K562 (cell line): ENCODE measurements around the gene ALK. TPM values are rescaled to one million over a fixed set of nuclear protein-coding genes. Genes with fewer than 3 reads are reported as not detected.

ENCODE experiments used
- ATAC-seq: fragments of 200-7000 bp; cut with Tn5 transposase; 3 replicates; pipeline ENCODE4 v1.9.1; 2020; ENCODE audit warnings: moderate library complexity
- BruUV-seq: library from RNA; stranded (reverse); fragments of 400-500 nt; replicated peaks from 2 replicates; lab custom pipeline; 2021; lab: Mats Ljungman, UMichigan
- CTCF ChIA-PET: fragments of 300-600 bp; formaldehyde crosslinking; extraction: SDS; loops from one replicate; lab custom pipeline; 2021; ENCODE audit warnings: low intra/inter-chr PET ratio; lab: Yijun Ruan, JAX
- POLR2A ChIA-PET: fragments of 300-600, 350-650 bp; sonication (Branson Sonifier 250); formaldehyde crosslinking; extraction: SDS; loops from one replicate; lab custom pipeline; 2021; ENCODE audit warnings: antibody characterized with exemption, inconsistent platforms; lab: Yijun Ruan, JAX
- DNase-seq, 4 experiments: peaks; one replicate each; pipeline versions ENCODE4 v3.0.0 to v3.0.0-alpha.2; 2011 to 2018; ENCODE audit warnings: low spot score in 3 of 4, mixed read lengths in 3 of 4; ENCODE audit errors: extremely low read depth in 1 of 4
- FAIRE-seq: peaks from 2 replicates; lab custom pipeline; 2011; peaks lifted over from hg19 to GRCh38; lab: Jason Lieb, UNC
- H2AFZ ChIP-seq: 2 replicates; pipeline ENCODE4 v1.6.0; 2011; ENCODE audit warnings: low read depth, low read length, control low read depth, inconsistent platforms
- H3K27ac ChIP-seq: fragments of 200-600 bp; 3 replicates; pipeline ENCODE4 v1.8.0; 2011; ENCODE audit warnings: low read depth, mild to moderate bottlenecking, control low read depth, inconsistent platforms, low read length, moderate library complexity, mixed read lengths; ENCODE audit errors: extremely low read depth
- H3K27me3 ChIP-seq, 2 experiments: fragments of 300-600 bp in 1 of 2; 2 replicates in 1 of 2; 3 replicates in 1 of 2; pipeline versions ENCODE4 v1.6.0 to v1.8.0; 2011; ENCODE audit warnings: inconsistent platforms in 2 of 2, low read length in 2 of 2, mild to moderate bottlenecking in 1 of 2, mixed read lengths in 1 of 2, moderate library complexity in 1 of 2; ENCODE audit not compliant: control insufficient read depth in 2 of 2, insufficient read depth in 2 of 2
- H3K36me3 ChIP-seq: fragments of 300-600 bp; 3 replicates; pipeline ENCODE4 v1.8.0; 2011; ENCODE audit warnings: mild to moderate bottlenecking, low read length, inconsistent platforms; ENCODE audit not compliant: control insufficient read depth, insufficient read depth
- H3K4me1 ChIP-seq, 2 experiments: fragments of 200-600 bp in 1 of 2; replicated peaks in 1 of 2; 2 replicates in 1 of 2; 3 replicates in 1 of 2; pipeline versions ENCODE4 v1.5.1 to v1.8.0; 2011; ENCODE audit warnings: inconsistent platforms in 2 of 2, low read length in 2 of 2, mild to moderate bottlenecking in 1 of 2, mixed read lengths in 1 of 2, moderate library complexity in 1 of 2; ENCODE audit not compliant: control insufficient read depth in 2 of 2, insufficient read depth in 2 of 2
- H3K4me2 ChIP-seq: 2 replicates; pipeline ENCODE4 v1.6.1; 2011; ENCODE audit warnings: low read length, control low read depth, inconsistent platforms, mixed read lengths; ENCODE audit not compliant: insufficient read depth
- H3K4me3 ChIP-seq: fragments of 200-600 bp; sonication (generic), shearing (Covaris generic); 2 replicates; pipeline ENCODE4 v1.5.1; 2016; ENCODE audit warnings: control low read depth, inconsistent platforms
- H3K79me2 ChIP-seq: fragments of 200-600 bp; 3 replicates; pipeline ENCODE4 v1.8.0; 2011; ENCODE audit warnings: low read length, inconsistent platforms; ENCODE audit not compliant: control insufficient read depth, insufficient read depth
- H3K9ac ChIP-seq, 2 experiments: 2 replicates each; pipeline versions ENCODE4 v1.6.0 to v1.6.1; 2011; ENCODE audit warnings: low read depth in 2 of 2, low read length in 2 of 2, control low read depth in 1 of 2, inconsistent platforms in 1 of 2, mild to moderate bottlenecking in 1 of 2, mixed read lengths in 1 of 2; ENCODE audit not compliant: insufficient read depth in 1 of 2
- H3K9me1 ChIP-seq: one replicate; pipeline ENCODE4 v1.6.0; 2011; ENCODE audit warnings: inconsistent platforms, mild to moderate bottlenecking, low read length, moderate library complexity; ENCODE audit not compliant: control insufficient read depth, insufficient read depth
- H3K9me3 ChIP-seq: replicated peaks from 2 replicates; pipeline ENCODE4 v1.5.1; 2011; ENCODE audit warnings: low read depth, low read length, inconsistent platforms; ENCODE audit not compliant: control insufficient read depth, insufficient read depth
- H4K20me1 ChIP-seq: replicated peaks from 2 replicates; pipeline ENCODE4 v1.6.1; 2011; ENCODE audit warnings: low read length, inconsistent platforms, mixed read lengths; ENCODE audit not compliant: control insufficient read depth, insufficient read depth
- FOXP1 ChIP-seq: sonication (generic); formaldehyde crosslinking; IDR thresholded peaks from 2 replicates; pipeline ENCODE4 v1.8.0; 2022; ENCODE audit warnings: mild to moderate bottlenecking, missing genetic modification reagents
- HNRNPLL ChIP-seq: fragments of 200-400 bp; formaldehyde crosslinking; IDR thresholded peaks from 2 replicates; pipeline ENCODE4 v1.6.1; 2017; ENCODE audit warnings: low read length, low read depth, mild to moderate bottlenecking; ENCODE audit not compliant: poor library complexity, severe bottlenecking
- MCM5 ChIP-seq: fragments of 450-650 bp; IDR thresholded peaks from 2 replicates; pipeline ENCODE4 v1.6.1; 2016; ENCODE audit warnings: low read depth
- NFE2 ChIP-seq: IDR thresholded peaks from 2 replicates; pipeline ENCODE4 v1.6.1; 2014; ENCODE audit warnings: antibody characterized with exemption, low read depth
- SAP30 ChIP-seq: fragments of 200-600 bp; sonication (generic); IDR thresholded peaks from 2 replicates; pipeline ENCODE4 v1.6.1; 2012; ENCODE audit warnings: borderline replicate concordance, low read depth, mild to moderate bottlenecking, moderate library complexity, low read length, control low read depth, inconsistent platforms; ENCODE audit not compliant: insufficient read depth, poor library complexity, severe bottlenecking
- SRSF1 ChIP-seq: fragments of 200-400 bp; formaldehyde crosslinking; IDR thresholded peaks from 2 replicates; pipeline ENCODE4 v1.6.1; 2017; ENCODE audit warnings: mild to moderate bottlenecking, low read depth, low read length, moderate library complexity
- TCF3 ChIP-seq: sonication (generic); formaldehyde crosslinking; IDR thresholded peaks from 2 replicates; pipeline ENCODE4 v1.4.0; 2020; ENCODE audit warnings: mild to moderate bottlenecking, missing genetic modification reagents
- ZNF184 ChIP-seq: sonication (generic); formaldehyde crosslinking; IDR thresholded peaks from 2 replicates; pipeline ENCODE4 v1.5.0; 2020; ENCODE audit warnings: missing genetic modification reagents
- WGBS: fragments of 100-300 bp; shearing (Covaris generic); methylation state at CpG from one replicate; pipeline ENCODE4 v1.1.6; 2016; ENCODE audit warnings: low coverage, mixed read lengths; ENCODE audit not compliant: insufficient coverage; ENCODE audit errors: missing lambda C conversion rate; 5-methylcytosine and 5-hydroxymethylcytosine counted together
- in situ Hi-C: fragments of 300-500 bp; cut with MboI; formaldehyde crosslinking; loops from 4 replicates; pipeline ENCODE4 v1.15.0; 2018; ENCODE audit warnings: inconsistent platforms, mixed read lengths
- intact Hi-C: fragments of 100-400 bp; cut with micrococcal nuclease; formaldehyde crosslinking; loops from 2 replicates; pipeline ENCODE4 v1.14.2; 2022
- polyA plus RNA-seq, 8 experiments: library from polyadenylated mRNA; depleted of rRNA in 4 of 8; stranded (reverse) in 5 of 8; unstranded in 3 of 8; fragments of >200 nt; fragmentation: Nextera tagmentation in 2 of 8; fragmentation: Illumina TruSeq in 1 of 8; extraction: Ambion mirVana in 2 of 8; extraction: Trizol in 1 of 8; gene quantifications; 2 replicates each; pipeline versions ENCODE4 v1.2.1 to v1.2.3, GENCODE V29; 2011 to 2014; ENCODE audit warnings: inconsistent platforms in 1 of 8, missing spikeins in 1 of 8
- total RNA-seq, 7 experiments: library from RNA; depleted of rRNA in 6 of 7; stranded (reverse); fragments of >200 nt in 6 of 7; fragmentation: Illumina TruSeq in 2 of 7; extraction: Trizol in 2 of 7; gene quantifications; 2 replicates each; pipeline versions ENCODE4 v1.2.1 to v1.2.3, GENCODE V29; 2011 to 2021; ENCODE audit warnings: low replicate concordance in 1 of 7
- TF ChIP-seq, protein P1 (sequence below): fragments of 150-350 bp; IDR thresholded peaks from 2 replicates; pipeline ENCODE4 v1.6.1; 2014; ENCODE audit warnings: low read depth, mild to moderate bottlenecking, low read length, borderline replicate concordance
- TF ChIP-seq, protein P2 (sequence below): fragments of 250-450 bp; sonication (Bioruptor Pico); IDR thresholded peaks from 2 replicates; pipeline ENCODE4 v1.5.0; 2021
- TF ChIP-seq, protein P3 (sequence below), 3 experiments: IDR thresholded peaks in 2 of 3; conservative IDR thresholded peaks in 1 of 3; 2 replicates each; pipeline ENCODE4 v1.5.1; 2011 to 2012; ENCODE audit warnings: low read length in 3 of 3, mild to moderate bottlenecking in 3 of 3, control low read depth in 2 of 3, improper control_type of control experiment in 1 of 3, inconsistent platforms in 1 of 3, low read depth in 1 of 3, mixed read lengths in 1 of 3, moderate library complexity in 1 of 3; ENCODE audit not compliant: insufficient read depth in 2 of 3

Gene ALK
- total and polyA plus RNA-seq, 9 of the 15 experiments (the other 6 are each of a cell fraction or from before 2014, with no cell fraction given), result not detected

DNA sequence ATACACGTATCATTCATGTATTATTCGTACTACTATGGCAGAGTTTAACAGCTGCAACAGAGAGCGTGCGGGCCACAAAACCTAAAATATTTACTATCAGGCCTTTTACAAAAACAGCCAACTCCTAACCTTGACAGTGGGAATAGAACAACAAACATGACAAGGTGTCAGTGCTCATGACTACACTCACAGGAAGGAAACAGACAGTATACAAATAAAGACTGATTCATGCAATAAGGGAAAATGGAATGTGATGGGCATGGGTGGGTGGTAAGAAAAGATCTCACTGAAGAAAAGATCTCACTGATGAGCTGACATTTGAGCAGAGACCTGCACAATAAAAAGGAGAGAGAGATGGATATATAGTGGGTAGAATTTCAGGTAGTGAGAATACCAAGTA lies 347.8 kb downstream of the ALK start:
- in situ Hi-C loops (no loop called here), intact Hi-C loops (no loop called here)
- H3K9me3 ChIP-seq, result no peaks in the 10 kb centered on the region
- peaks cover 2 to 15% of the 10 kb centered on the region in 2 experiments; a peak in 2 of 5 replicates for H3K27me3 ChIP-seq
- CTCF ChIA-PET, result no interaction called here
- DNase-seq, result no peak
- H3K4me3 ChIP-seq, result no peak overlapping the region
- BruUV-seq, result no TSS peak
- no peak overlapping the region for H3K9ac ChIP-seq
- no peaks in the 10 kb centered on the region for H3K4me1 ChIP-seq
- H3K4me2 ChIP-seq, result no peak overlapping the region
- no peaks in the 10 kb centered on the region for H3K9me1 ChIP-seq
- POLR2A ChIA-PET, result interaction anchor here (0.6 to 0.7 kb wide), 2 partner anchors 8 to 12 kb away, joined by 3 to 4 read pairs; no protein-coding TSS in a partner anchor
- TF ChIP-seq MCM5, result no peak
- no peak for TF ChIP-seq ZNF184 (CRISPR knock-in tag)
- no peak for TF ChIP-seq SRSF1
- TF ChIP-seq NFE2, result no peak
- TF ChIP-seq HNRNPLL, result no peak
- TF ChIP-seq, protein P1, sequence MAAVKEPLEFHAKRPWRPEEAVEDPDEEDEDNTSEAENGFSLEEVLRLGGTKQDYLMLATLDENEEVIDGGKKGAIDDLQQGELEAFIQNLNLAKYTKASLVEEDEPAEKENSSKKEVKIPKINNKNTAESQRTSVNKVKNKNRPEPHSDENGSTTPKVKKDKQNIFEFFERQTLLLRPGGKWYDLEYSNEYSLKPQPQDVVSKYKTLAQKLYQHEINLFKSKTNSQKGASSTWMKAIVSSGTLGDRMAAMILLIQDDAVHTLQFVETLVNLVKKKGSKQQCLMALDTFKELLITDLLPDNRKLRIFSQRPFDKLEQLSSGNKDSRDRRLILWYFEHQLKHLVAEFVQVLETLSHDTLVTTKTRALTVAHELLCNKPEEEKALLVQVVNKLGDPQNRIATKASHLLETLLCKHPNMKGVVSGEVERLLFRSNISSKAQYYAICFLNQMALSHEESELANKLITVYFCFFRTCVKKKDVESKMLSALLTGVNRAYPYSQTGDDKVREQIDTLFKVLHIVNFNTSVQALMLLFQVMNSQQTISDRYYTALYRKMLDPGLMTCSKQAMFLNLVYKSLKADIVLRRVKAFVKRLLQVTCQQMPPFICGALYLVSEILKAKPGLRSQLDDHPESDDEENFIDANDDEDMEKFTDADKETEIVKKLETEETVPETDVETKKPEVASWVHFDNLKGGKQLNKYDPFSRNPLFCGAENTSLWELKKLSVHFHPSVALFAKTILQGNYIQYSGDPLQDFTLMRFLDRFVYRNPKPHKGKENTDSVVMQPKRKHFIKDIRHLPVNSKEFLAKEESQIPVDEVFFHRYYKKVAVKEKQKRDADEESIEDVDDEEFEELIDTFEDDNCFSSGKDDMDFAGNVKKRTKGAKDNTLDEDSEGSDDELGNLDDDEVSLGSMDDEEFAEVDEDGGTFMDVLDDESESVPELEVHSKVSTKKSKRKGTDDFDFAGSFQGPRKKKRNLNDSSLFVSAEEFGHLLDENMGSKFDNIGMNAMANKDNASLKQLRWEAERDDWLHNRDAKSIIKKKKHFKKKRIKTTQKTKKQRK, result no peak
- TF ChIP-seq, protein P2, sequence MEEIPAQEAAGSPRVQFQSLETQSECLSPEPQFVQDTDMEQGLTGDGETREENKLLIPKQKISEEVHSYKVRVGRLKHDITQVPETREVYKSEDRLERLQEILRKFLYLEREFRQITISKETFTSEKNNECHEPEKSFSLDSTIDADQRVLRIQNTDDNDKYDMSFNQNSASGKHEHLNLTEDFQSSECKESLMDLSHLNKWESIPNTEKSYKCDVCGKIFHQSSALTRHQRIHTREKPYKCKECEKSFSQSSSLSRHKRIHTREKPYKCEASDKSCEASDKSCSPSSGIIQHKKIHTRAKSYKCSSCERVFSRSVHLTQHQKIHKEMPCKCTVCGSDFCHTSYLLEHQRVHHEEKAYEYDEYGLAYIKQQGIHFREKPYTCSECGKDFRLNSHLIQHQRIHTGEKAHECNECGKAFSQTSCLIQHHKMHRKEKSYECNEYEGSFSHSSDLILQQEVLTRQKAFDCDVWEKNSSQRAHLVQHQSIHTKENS (CRISPR knock-in tag), result no peak
- no peak for TF ChIP-seq FOXP1 (CRISPR knock-in tag)
- no peak for TF ChIP-seq TCF3
- TF ChIP-seq, protein P3, sequence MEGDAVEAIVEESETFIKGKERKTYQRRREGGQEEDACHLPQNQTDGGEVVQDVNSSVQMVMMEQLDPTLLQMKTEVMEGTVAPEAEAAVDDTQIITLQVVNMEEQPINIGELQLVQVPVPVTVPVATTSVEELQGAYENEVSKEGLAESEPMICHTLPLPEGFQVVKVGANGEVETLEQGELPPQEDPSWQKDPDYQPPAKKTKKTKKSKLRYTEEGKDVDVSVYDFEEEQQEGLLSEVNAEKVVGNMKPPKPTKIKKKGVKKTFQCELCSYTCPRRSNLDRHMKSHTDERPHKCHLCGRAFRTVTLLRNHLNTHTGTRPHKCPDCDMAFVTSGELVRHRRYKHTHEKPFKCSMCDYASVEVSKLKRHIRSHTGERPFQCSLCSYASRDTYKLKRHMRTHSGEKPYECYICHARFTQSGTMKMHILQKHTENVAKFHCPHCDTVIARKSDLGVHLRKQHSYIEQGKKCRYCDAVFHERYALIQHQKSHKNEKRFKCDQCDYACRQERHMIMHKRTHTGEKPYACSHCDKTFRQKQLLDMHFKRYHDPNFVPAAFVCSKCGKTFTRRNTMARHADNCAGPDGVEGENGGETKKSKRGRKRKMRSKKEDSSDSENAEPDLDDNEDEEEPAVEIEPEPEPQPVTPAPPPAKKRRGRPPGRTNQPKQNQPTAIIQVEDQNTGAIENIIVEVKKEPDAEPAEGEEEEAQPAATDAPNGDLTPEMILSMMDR (IDR thresholded peaks at IDR 0.05 in 2 of 3, conservative IDR thresholded peaks at IDR 0.05 in 1 of 3; ENCODE audit: insufficient read depth in 2 of 3, low read depth in 1 of 3, low read length in 3 of 3), result no peak
- TF ChIP-seq SAP30, result no peak
- no peak overlapping the region for H3K27ac ChIP-seq
- H3K79me2 ChIP-seq, result no peaks in the 10 kb centered on the region
- 0 out of 2 replicates have a peak, but pooled peaks cover 2% of the 10 kb centered on the region for H4K20me1 ChIP-seq
- 0% methylated on average over 4 of the region's 4 CpGs for WGBS
- no peak overlapping the region for H2AFZ ChIP-seq
- no peaks in the 10 kb centered on the region for H3K36me3 ChIP-seq
- ATAC-seq, result no peak
- no peak for FAIRE-seq
